GM19328 (cell line): ENCODE results near the gene TMEM131L.
A peak's percentile ranks its signal among the peaks of the same experiment; 100 is the strongest.
"Not testable (repeated sequence)": the region's sequence is repeated elsewhere in the genome, so short reads cannot be mapped to it uniquely, and the experiment has no call there.

Experiments
- ATAC-seq: cut with Tn5 transposase; IDR thresholded peaks from one replicate; pipeline ENCODE4 v1.9.1; 2021; ENCODE audit warnings: mild to moderate bottlenecking, moderate library complexity; ENCODE audit not compliant: unreplicated experiment

Gene TMEM131L

GRCh38 chr4:153643406-153644383, 177.5 kb downstream of the TMEM131L start:
- peak; percentile 74 for ATAC-seq

DNA sequence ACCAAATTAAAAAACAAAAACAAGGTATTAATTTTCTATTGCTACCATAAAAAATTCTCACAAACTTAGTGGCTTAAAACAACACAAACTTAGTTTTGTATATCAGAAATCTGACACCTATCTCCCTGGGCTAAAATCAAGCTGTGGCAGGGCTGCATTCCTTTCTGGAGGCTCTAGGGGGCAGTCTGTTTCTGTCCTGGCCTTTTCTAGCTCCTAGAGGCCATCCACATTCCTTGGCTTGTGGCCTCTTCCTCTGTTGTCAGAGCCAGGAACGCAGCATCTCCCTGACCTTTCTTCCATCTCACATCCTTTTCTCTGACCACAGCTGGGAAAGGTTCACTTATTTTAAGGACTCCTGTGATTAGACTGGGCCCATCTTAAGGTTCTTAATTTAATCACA, 179.0 kb downstream of the TMEM131L start:
- no peak for ATAC-seq

GRCh38 chr4:153646261-153646660, 180.1 kb downstream of the TMEM131L start:
- ATAC-seq: no peak

DNA sequence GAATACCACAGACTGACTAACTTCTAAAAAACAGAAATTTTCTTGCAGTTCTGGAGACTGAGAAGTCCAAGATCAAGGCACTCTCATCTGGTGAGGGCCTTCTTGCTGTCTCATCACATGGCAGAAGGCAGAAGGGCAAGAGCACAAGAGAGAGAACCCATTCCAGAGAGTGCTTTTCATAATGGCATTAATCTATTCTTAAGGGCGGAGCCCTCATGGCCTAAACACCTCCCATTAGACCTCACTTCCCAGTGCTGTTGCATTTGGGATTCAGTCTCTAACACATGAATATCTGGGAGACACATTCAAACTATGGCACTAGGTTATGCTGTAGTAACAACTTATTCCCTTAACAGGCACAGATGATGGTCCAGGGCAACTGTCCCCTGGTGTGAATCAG, 180.8 kb downstream of the TMEM131L start:
- ATAC-seq: no peak

DNA sequence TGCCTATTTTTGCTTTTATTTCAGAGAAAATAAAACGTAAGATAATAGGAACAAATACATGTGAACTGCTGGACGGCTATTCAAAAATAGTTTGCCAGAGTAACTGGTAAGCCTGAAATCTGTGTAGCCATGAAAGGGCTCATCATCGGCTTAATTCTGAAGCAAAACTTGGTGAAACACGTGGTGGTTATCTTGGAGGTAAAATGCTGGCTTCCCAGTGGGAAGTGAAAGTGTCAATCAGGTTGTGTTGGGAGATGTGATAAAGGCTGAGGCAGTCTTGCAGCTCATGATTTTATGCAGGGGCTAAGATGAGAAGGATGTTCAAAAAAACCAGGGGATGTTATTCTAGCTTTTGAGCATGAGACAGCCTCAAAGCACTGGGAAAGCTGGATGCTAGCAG, 181.8 kb downstream of the TMEM131L start:
- no peak for ATAC-seq

DNA sequence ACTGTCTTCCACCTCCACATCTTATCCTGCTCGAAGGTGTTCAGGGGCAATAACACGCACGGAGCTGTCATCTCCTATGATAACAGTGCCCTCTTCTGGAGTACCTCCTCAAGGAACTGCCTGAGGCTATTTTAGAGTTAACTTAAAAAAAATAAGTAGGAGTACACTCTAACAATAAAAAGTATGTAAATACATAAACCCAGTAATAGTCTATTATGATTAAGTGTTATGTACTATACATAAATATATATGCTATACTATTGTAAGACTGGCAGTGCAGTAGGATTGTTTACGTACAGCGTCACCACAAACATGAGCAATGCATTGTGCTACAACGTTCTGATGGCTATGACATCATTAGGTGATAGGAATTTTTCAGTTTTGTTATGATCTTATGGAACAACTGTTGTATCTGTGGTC, 183.4 kb downstream of the TMEM131L start:
- no peak for ATAC-seq

- ATAC-seq: no peak
Observed at GRCh38 chr4:153651116-153651515, 185.0 kb downstream of the TMEM131L start.

GRCh38 chr4:153651587-153651986, 185.4 kb downstream of the TMEM131L start:
- no peak for ATAC-seq

DNA sequence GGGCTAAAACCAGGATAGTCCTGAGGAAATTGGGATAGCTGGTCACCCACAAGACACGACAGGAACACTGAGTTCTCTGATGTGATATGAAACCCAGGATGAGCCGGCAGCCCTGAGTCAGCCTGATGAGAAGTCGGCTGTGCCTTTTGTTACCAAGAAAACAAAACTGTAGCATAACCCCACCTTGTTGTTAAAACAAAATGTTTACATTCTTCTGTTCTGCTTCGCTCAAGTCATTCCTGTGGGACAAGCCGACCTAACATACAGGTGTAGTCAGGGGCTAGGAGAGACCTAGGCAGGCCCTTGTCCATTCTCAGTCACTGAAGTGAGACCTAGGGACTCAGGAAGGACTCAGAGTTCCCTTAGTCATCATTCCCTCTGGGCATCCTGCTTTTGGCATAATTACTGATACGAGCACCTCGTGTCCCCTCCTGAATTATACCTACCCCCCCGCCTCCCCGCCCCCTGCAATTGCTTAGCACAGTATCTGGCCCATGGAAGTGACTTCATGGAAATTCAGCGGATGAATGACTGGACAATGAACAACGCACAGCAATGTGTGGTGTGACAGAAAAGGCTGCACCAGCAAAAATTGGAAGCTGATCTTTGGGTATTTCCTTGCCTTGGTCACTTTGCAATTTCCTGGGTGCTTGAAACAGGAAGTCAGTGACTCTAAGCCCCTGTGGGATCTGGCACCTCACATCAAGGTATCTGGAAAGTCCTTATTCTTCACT, 186.1 kb downstream of the TMEM131L start:
- no peak for ATAC-seq

DNA sequence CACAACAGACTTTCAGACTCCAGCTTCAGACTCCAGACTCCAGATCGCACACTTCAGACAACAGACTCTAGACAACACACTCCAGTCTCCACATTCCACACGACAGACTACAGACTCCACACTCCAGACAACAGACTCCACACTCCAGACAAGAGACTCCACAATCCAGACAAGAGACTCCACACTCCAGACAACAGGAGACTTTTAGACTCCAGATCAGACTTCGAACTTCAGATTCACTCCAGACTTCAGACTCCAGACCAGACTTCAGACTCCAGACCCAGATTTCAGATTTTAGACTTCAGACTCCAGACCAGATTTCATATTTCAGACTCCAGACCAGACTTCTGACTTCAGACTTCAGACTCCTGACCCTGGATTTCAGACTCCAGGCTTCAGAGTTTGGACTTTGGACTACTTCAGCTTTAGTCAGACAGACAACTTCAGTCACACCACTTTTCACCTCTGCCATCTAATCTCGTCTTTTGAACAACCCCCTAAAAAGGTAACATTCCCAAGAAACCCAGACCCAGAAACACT, 188.9 kb downstream of the TMEM131L start:
- no peak for ATAC-seq

- no peak for ATAC-seq
Observed at GRCh38 chr4:153655928-153656327, 189.8 kb downstream of the TMEM131L start.

DNA sequence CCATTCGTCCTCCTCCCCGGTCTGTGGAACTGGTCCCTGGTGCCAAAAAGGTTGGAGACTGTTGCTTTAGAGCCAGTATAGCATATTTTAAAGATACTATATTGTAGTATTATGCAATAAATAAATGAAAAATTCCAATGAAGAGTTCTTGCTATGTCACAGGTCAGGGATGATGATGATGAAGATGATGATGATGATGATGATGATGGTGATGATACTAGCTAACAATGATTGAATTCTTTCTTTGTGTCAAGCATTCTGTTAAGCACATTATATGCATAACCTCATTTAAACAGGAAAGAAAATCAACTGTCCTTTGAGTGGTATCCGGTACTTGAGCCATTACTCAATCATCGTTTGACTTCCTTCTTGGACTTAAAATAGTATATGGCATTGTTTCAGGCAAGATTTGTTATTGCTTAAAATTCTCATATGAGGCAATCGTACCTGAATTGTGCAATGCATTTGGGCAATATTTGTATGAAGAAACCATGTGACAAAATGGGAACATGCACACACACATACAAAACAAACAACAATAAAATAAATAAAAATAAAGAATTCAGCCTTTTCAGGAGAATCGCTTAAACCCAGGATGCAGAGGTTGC, 195.2 kb downstream of the TMEM131L start:
- no peak for ATAC-seq

- ATAC-seq: no peak
Observed at GRCh38 chr4:153661908-153662307, 195.7 kb downstream of the TMEM131L start.

DNA sequence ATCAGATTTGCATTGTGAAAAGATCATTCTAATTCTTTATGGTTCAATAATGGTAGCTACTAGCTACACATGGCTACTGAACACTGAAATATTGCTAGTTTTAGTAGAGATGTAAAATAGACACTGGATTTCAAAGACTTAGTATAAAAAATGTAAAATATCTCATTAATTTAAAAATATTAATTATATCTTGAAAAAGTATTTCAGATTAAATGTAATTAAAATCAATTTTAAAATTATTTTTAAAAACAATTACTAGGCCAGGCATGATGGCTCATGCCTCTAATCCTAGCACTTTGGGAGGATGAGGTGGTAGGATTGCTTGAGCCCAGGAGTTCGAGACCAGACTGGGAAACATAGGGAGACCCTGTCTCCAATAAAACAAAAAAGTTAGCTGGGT, 197.5 kb downstream of the TMEM131L start:
- ATAC-seq: no peak

- not testable (repeated sequence) for ATAC-seq
Observed at GRCh38 chr4:153666505-153666904, 200.3 kb downstream of the TMEM131L start.

DNA sequence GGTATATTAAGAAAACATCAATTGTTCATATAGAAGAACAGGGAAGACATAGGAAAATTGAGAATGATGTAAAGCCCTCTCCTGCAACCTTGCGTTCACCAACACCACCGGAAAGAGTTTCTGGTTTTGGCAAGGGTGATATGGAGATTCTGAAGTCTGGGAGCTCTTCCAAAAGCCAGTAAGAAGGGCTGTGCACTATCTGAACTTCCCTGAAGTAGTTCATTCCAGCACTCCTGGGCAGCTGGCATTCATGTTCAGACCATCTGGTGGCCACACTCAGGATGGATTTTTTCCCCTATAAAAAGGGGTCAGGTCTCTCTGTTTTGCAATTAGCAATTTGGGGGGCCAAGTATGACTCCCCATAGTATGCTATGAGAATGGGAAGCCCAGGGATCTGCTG, 202.5 kb downstream of the TMEM131L start:
- ATAC-seq: no peak

DNA sequence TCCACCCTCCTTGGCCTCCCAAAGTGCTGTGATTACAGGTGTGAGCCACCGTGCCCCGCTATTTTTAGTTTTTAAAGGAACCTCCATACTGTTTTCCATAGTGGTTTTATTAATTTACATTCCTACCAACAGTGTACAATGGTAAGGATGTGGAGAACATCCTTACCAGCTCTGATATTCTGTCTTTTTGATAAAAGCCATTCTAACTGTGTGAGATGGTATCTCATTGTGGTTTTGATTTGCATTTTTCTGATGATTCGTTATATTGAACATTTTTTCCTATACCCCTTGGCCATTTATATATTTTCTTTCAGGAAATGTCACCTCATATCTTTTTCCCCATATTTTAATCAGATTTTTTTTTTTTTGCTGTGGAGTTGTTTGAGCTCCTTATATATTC, 203.7 kb downstream of the TMEM131L start:
- no peak for ATAC-seq

DNA sequence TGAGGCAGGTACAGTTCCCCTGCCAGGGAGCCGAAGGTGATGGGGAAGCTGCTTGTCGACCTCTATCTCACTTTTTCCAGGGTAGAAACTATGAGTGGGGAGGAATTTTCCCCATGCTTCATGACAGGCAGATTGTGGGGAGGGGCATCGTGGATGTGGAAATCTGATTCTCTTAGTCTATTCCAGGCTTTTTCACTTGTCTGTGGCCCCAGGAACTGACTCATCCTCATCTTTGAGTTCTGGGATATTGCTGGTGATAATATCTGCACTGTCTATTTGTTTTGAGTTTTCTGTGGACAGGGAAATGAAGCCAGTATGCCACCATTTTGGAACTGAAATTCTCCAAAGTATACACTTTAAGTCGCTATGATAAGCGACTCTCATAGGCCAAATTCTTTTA, 210.3 kb downstream of the TMEM131L start:
- ATAC-seq: no peak

GRCh38 chr4:153676984-153677383, 210.8 kb downstream of the TMEM131L start:
- ATAC-seq: no peak

DNA sequence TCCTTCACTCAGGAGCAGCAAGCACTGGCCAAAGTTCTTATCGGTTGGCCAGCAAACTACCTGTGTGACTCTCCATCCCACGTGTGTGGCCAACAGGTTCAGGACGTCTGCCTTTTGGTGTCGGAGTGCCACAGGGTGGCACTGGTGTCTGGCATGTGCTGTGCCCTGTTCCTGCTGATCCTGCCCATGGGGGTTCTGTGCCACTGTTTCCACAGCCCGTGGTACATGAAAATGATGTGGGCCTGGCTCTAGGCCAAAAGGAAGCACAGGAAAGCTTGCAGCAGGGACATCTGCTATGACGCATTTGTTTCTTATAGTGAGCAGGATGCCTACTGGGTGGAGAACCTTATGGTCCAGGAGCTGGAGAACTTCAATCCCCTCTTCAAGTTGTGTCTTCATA, 213.3 kb downstream of the TMEM131L start:
- ATAC-seq: no peak

DNA sequence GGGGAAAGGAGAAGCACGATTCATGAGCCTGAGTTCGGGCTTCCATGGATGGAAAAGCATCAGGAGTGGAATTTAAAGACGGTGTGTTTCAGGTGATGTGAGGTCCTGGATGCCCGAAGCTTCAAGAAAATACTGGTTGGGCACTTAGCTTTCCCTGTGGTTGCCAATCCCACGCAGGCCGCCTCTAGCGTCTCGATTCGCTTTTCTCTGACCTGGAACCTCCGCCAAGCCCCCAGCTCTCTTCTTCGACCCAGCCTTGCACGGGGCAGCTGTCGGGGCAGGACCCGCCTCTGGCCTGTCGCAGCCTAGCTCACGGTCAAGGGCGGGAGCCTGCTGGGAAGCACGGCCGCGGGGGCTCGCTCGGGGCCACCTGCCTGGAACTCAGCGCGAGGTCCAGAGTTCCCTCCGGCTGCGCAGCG, 217.6 kb downstream of the TMEM131L start:
- ATAC-seq: no peak
